DMS79 treated with DMSO at 0.1 percent for 48 hours (cell line): ENCODE measurements around the gene CA5A.
"Not testable (repeated sequence)": the region's sequence is repeated elsewhere in the genome, so short reads cannot be mapped to it uniquely, and the experiment has no call there.

Experiments
- DNase-seq: peaks from one replicate; lab custom pipeline; 2025; lab: John Stamatoyannopoulos, UW

The CA5A gene

GRCh38 chr16:87894005-87894404 is 42.3 kb downstream of the CA5A start:
- DNase-seq = not testable (repeated sequence)

- no peak for DNase-seq
Measured at GRCh38 chr16:87891764-87892163, 44.6 kb downstream of the CA5A start.

- DNase-seq = not testable (repeated sequence)
Measured at GRCh38 chr16:87889762-87890161, 46.6 kb downstream of the CA5A start.

- DNase-seq = not testable (repeated sequence)
Measured at GRCh38 chr16:87888346-87888745, 48.0 kb downstream of the CA5A start.

GRCh38 chr16:87887931-87888330 is 48.4 kb downstream of the CA5A start:
- not testable (repeated sequence) for DNase-seq

- DNase-seq = not testable (repeated sequence)
Measured at GRCh38 chr16:87885371-87885967, 50.9 kb downstream of the CA5A start.

- DNase-seq = no peak
Measured at GRCh38 chr16:87882436-87883019, 53.8 kb downstream of the CA5A start.

GRCh38 chr16:87881324-87882200 is 54.8 kb downstream of the CA5A start:
- no peak for DNase-seq

- DNase-seq = peak; percentile 18
Measured at GRCh38 chr16:87880117-87880696, 56.1 kb downstream of the CA5A start.

- DNase-seq = not testable (repeated sequence)
Measured at GRCh38 chr16:87879411-87880013, 56.8 kb downstream of the CA5A start.

GRCh38 chr16:87878704-87879103 is 57.6 kb downstream of the CA5A start:
- DNase-seq = no peak

GRCh38 chr16:87877942-87878507 is 58.3 kb downstream of the CA5A start:
- DNase-seq = no peak

- no peak for DNase-seq
Measured at GRCh38 chr16:87874639-87875427, 61.5 kb downstream of the CA5A start.

- not testable (repeated sequence) for DNase-seq
Measured at GRCh38 chr16:87870418-87871291, 65.7 kb downstream of the CA5A start.

GRCh38 chr16:87869879-87870417 is 66.4 kb downstream of the CA5A start:
- not testable (repeated sequence) for DNase-seq

GRCh38 chr16:87869061-87869878 is 67.1 kb downstream of the CA5A start, which contains the start of gene SLC7A5:
Gene SLC7A5, minus strand, starts transcription at chr16:87869507. Its CDS starts 85 bp downstream, at chr16:87869422.
- DNase-seq = not testable (repeated sequence)

- not testable (repeated sequence) for DNase-seq
Measured at GRCh38 chr16:87868254-87869029, 67.9 kb downstream of the CA5A start.
